Activated CD4-positive, CD25-positive, alpha-beta regulatory T cell (primary cell): ENCODE results near the gene NDUFV2.
"Not testable (repeated sequence)": the region's sequence is repeated elsewhere in the genome, so short reads cannot be mapped to it uniquely, and the experiment has no call there.

Source experiments
- DNase-seq, 4 experiments: peaks; one replicate each; lab custom pipeline; 2025; lab: John Stamatoyannopoulos, UW

The NDUFV2 gene

GRCh38 chr18:9091066-9091476, 11.4 kb upstream of the NDUFV2 start:
- peak in 2 of 4 experiments; percentile 8 to 15 for DNase-seq

- DNase-seq: no peak
These were observed 9.8 kb upstream of the NDUFV2 start for GRCh38 chr18:9092665-9093064.

GRCh38 chr18:9093109-9093508, 9.4 kb upstream of the NDUFV2 start:
- not testable (repeated sequence) for DNase-seq

GRCh38 chr18:9094307-9095226, 7.9 kb upstream of the NDUFV2 start:
- DNase-seq: peak in 1 of 4 experiments; percentile 6

- DNase-seq: peak in 3 of 4 experiments; percentile 4 to 28 (median 8)
These were observed 7.0 kb upstream of the NDUFV2 start for GRCh38 chr18:9095297-9096006.

- DNase-seq: no peak
These were observed 6.5 kb upstream of the NDUFV2 start for GRCh38 chr18:9096007-9096371.

- no peak for DNase-seq
These were observed 5.8 kb upstream of the NDUFV2 start for GRCh38 chr18:9096685-9097084.

GRCh38 chr18:9097349-9097748, 5.2 kb upstream of the NDUFV2 start:
- no peak for DNase-seq

GRCh38 chr18:9100796-9101195, 1.7 kb upstream of the NDUFV2 start:
- DNase-seq: no peak

- DNase-seq: no peak
These were observed 580 bp upstream of the NDUFV2 start for GRCh38 chr18:9101730-9102507.

GRCh38 chr18:9103376-9103873, 926 bp downstream of the NDUFV2 start:
- DNase-seq: no peak

GRCh38 chr18:9104244-9104901, 1.9 kb downstream of the NDUFV2 start:
- DNase-seq: no peak

GRCh38 chr18:9105420-9105819, 2.9 kb downstream of the NDUFV2 start:
- no peak for DNase-seq

GRCh38 chr18:9106094-9106493, 3.6 kb downstream of the NDUFV2 start:
- DNase-seq: no peak

- no peak for DNase-seq
These were observed 4.5 kb downstream of the NDUFV2 start for GRCh38 chr18:9106800-9107584.

GRCh38 chr18:9108911-9109310, 6.4 kb downstream of the NDUFV2 start:
- DNase-seq: no peak

GRCh38 chr18:9109523-9109922, 7.0 kb downstream of the NDUFV2 start:
- DNase-seq: no peak

GRCh38 chr18:9113468-9114149, 11.1 kb downstream of the NDUFV2 start:
- DNase-seq: no peak

- no peak for DNase-seq
These were observed 13.5 kb downstream of the NDUFV2 start for GRCh38 chr18:9115984-9116383.
